CD4-positive, alpha-beta T cell treated with Interferon alpha-2 for 1 hour (primary cell): ENCODE measurements around the gene SLIT3.
A peak's percentile ranks its signal among the peaks of the same experiment; 100 is the strongest.
"Not testable (repeated sequence)": the region's sequence is repeated elsewhere in the genome, so short reads cannot be mapped to it uniquely, and the experiment has no call there.

Source experiments
- DNase-seq, 2 donors: peaks; one replicate each; pipeline ENCODE4 v3.0.0-alpha.2; 2020 to 2022

Gene SLIT3

DNA sequence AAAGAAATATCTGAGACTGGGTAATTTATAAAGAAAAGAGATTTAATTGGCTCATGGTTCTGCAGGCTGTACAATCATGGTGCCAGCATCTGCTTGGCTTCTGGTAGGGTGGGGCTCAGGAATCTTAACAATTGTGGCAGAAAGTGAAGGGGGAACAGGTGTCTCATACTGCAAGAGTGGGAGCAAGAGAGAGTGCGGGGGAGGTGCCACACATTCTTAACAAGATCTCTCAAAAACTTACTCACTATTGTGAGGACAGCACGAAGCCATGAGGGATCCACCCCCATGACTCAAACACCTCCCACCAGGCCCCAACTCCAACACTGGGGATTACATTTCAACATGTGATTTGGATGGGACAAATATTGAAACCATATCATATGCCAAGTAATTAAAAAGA, 651.6 kb downstream of the SLIT3 start:
- DNase-seq, result no peak

DNA sequence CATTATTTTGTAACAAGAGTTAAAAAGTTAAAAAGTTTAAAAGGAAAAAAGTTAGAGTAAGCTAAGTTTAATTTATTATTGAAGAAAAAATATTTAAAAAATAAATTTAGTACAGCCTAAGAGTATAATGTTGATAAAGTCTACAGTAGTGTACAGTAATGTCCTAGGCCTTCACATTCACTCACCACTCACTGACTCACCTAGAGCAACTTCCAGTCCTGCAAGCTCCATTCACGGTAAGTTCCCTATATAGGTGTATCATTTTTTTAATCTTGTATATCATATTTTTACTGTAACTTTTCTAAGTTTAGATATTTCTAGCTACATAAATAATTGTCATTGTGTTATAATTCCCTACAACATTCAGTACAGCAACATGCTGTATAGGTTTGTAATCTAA, 652.4 kb downstream of the SLIT3 start:
- no peak for DNase-seq

DNA sequence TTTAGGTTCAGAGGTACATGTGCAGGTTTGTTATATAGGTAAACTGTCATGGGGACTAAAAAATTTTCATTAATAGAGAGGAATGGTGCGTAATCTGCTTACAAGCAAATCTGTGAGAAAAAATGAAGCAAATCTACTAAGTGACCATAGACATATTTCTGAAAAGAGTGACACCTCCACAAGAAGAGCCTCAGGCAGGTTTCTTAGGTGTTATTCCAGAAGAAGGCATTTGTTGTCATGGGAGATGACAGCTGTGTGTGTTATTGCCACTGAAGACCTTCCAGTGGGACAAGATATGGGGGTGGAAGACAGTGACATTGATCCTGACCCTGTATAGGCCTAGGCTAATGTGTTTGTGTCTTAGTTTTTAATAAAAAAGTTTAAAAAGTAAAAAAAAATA, 652.9 kb downstream of the SLIT3 start:
- DNase-seq, result no peak

DNA sequence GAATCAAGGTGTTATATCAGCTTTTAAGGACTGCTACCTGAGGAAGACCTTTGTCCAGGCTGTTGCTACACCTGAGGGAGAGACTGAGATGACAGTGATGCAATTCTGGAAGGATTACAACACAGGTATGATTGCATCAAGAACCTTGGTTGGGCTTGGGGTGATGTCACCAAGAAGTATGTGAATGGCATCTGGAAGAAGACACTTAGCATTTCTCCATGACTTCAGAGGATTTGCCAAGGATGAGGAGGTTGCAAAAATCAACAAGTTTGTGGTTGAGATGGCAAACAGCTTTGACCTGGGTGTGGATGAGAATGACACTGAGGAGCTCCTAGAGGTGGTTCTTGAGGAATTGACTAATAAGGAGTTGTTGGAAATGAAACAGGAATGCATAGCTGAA, 653.9 kb downstream of the SLIT3 start:
- no peak for DNase-seq

DNA sequence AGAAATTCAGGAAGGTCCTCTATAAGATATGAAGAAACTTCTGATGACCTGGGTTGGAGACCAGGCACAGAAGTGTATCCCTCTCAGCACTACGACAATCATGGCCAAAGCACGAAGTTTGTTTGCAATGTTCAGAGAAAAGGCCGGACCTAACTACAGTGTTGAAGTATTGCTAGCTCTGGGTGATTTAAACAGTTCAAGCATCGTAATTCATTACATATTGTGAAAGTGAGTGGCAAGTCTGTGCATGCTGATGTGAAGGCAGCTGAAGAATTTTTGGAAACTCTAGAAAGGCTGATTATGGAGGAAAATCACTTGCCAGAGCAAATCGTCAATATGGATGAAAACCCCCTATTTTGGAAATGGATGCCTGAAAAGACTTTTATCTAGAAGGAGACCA, 654.6 kb downstream of the SLIT3 start:
- no peak for DNase-seq

DNA sequence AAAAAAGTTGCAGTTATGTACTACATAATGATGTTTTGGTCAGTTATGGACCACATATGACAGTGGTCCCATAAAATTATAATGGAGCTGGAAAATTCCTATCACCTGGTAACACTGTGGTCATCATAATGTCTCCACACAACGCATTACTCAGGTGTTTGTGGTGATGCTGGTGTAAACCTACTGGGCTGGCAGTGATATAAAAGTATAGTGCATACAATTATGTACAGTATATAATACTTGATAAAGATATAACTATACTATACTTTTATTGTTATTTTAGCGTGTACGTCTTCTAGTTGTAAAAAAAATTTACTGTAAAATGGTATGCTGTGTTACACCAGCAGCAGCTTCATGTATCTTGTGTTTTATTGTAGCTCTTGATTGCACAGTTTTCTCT, 655.7 kb downstream of the SLIT3 start:
- no peak for DNase-seq

DNA sequence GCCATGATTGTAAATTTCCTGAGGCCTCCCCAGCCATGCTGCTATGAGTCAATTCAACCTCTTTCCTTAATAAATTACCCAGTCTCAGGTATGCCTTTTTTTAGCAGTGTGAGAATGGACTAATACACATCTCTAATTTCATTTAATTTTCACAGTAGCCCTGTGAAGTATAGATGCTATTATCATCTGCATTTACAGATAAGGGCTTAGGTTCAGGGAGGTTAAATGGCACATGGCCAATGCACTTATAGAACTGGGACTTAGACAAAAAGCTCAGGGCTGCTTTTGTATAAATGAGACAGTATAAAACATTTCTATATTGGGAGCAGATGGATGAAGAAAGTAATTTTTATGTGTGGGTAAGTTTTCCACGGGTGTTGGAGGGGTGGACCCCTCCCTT, 658.9 kb downstream of the SLIT3 start:
- no peak for DNase-seq

DNA sequence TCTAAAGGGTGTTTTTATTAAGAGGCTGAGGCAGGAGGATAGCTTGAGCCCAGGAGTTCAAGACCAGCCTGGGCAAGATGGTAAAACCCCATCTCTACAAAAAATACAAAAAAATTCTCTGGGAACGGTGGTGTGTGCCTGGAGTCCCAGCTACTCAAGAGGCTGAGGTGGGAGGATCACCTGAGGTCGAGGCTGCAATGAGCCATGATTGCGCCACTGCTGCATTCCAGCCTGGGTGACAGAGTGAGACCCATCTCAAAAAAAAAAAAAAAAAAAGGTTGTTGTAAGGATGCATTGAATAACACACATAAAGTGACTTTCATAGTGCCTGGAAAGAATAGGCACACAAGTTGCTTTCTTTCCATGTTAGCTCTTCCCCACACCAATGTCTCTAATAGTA, 662.1 kb downstream of the SLIT3 start:
- not testable (repeated sequence) for DNase-seq

DNA sequence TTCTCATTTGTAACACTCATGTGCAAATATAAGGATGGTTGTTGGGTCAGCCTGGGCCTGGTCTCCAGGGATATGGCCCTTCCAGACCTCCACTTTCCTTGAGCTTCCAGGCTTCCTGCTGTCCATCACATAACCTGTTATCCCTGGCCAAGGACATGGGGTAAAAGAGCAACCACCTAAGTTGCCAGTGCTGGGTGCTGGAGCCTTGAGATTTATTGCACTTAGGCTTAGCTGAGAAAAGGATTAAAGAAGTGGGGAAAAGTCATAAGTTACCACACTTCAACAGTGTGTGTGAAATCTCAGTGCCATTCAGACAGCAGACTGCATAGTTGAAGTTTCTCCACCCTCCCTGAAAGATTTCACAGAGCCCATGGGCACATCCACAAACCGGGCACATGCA, 663.1 kb downstream of the SLIT3 start:
- no peak for DNase-seq

DNA sequence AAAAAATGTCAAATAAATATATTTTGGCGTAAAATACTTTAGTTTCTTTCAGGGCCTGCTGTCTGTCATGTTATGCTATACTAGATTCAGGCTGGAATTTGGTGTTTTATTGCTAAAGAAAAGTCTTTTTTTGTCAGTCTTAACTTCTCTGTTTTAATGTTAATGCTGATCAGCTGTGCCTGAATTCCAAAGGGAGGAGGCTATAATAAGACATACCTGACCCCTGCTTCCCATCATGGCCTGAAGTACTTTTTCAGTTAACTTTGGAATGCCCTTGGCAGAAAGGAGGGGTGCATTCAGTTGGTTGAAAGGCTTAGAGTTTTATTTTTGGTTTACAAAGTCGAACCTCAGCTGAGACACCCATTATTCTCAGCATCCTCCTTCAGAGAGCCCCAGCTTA, 663.7 kb downstream of the SLIT3 start:
- DNase-seq, result no peak

DNA sequence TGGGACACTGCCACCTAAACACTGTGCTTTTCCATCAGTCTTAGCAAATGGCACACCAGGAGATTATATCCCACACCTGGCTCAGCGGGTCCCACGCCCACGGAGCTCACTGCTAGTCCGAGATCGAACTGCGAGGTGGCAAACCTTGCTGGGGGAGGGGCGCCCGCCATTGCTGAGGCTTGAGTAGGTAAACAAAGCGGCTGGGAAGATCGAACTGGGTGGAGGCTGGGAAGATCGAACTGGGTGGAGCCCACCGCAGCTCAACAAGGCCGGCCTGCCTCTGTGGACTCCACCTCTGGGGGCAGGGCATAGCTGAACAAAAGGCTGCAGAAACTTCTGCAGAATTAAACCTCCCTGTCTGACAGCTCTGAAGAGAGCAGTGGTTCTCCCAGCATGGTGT, 670.0 kb downstream of the SLIT3 start:
- DNase-seq, result not testable (repeated sequence)

DNA sequence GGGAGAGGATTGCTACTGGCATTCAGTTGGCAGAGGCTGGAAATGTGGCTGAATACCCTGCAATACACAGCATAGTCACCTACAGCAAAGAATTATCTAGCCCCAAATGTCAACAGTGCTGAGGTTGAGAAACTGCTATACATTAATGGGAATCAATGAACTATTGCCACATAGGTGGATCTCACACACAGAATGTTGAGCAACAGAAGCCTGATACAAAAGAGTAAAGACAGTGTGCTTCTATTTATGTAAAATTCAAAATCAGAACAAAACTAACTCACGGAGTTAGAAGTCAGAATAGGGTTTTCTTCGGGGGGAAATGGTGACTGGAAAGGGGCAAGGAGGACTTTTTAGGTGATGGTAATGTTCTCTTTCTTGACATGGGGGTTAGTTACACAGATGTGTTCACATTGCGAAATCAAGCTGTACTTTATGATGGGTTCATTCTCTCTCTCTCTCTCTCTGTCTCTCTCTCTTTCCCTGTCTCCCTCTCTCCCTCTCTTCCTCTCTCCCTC, 676.0 kb downstream of the SLIT3 start:
- DNase-seq, result no peak

DNA sequence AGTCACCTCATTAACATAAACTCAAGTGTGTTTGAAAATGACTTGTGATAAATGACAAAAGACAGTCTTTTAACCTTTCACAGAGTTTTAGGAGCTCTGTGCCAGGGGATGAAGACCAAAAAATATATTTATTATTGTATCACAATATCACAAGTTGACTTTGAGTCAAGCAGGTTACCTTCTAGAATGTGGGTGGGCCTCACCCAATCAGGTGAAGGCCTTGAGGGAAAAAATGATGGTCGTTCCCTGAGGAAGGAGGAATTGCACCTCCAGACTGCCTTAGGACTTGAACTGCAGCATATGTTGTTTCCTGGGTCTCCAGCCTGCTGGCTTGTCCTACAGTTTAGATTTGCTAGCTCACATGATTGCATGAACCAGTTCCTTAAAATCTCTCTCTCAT, 680.1 kb downstream of the SLIT3 start:
- DNase-seq, result no peak

DNA sequence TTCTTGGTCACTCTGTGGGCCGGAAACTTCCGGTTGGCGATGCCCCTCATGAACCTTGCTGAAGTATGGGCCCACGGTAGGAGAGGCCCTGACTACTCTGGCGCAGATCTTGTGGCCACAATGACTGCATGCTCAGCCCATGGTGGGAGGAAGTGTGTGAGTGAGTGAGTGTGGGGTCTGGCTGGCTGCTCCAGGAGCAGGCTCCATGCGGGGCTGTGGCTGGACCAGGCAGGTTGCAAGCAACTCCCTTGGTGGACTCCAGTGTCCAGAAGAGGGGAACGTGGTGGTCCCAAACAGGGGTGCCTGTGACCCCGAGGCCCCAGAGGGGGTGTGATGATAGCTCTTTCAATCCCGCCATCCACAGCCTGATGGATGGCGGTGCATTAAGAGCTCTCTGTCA, 686.3 kb downstream of the SLIT3 start:
- DNase-seq, result no peak

DNA sequence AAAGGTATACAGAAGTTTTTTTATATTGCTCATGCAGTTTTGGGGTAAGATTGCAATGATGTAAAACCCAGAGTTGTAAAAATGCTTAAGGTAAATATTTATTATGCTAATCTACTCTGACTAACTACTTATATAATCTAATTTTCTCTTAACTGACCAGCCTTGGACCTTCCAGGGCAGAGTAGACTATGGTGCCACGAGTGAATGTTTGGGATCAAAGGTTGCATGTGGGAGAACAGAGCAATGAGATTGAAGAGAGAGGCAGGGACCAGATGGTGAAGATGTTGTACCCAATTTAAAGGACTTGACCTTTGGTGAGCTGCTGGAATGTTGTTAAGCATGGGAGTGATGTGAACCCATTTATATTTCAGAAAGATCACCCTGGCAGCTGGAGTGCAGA, 686.9 kb downstream of the SLIT3 start:
- no peak for DNase-seq

DNA sequence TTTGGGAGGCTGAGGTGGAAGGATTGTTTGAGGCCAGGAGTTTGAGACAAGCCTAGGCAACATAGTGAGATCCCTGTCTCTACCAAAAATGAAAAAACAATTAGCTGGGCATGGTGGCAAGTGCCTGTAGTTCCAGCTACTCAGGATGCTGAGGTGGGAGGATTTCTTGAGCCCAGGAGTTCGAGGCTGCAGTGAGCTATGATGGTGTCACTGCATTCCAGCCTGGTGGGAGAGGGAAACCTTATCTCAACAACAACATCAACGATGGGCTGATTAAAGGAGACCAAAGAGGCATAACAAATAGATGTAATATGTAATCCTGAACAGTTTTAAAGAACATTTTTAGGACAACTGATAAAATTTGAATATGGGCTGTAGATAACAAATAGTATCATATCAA, 687.5 kb downstream of the SLIT3 start:
- no peak for DNase-seq

DNA sequence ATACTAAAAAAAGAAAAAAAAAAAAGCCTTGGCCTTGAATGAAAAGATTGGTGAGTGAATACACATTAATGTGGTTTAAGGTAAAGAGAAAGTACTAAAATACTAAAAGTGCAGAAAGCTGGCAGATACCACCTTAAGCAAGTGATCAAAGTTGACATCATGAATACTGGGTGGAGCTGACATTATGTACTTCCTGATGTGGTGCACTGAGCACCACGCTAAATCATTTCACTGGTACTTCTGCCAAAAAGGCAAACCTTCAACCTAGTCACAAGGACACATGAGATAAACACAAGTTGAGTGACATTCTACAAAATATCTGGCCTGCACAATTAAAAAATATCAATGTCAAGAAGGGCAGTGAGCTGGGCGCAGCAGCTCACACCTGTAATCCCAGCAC, 687.9 kb downstream of the SLIT3 start:
- DNase-seq, result peak; percentile 12 to 63

DNA sequence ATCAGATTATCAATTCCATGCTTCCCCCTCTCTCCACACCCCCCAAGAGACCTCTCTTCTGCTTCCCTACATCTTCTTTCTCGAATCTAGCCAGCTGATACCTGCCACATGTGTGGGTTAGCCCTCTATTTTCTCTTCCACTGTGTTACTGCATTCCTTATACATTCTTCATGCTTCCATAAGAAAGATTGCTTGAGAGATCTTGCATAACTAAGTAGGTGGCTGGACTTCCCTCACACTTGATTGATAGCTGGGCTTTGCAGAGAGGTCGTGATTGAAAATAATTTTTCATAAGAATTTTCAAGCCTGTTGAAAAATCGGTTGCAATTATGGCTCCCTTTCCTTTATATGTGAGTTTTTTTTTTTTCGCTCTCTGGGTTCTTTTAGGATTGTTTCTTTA, 688.8 kb downstream of the SLIT3 start:
- no peak for DNase-seq
